Breast epithelium (tissue), 4 donors: ENCODE data around the gene MAP2K6. TPM values are rescaled to one million over a fixed set of nuclear protein-coding genes. Genes with fewer than 3 reads are reported as not detected.

Source experiments
- DNase-seq, 2 donors: peaks; one replicate each; pipeline ENCODE4 v3.0.0-alpha.2; 2019; ENCODE audit warnings: low spot score in 2 of 2
- H3K27ac ChIP-seq, 2 donors: fragments of 200-600 bp; sonication (generic) in 1 of 2; one replicate each; pipeline ENCODE4 v1.5.1; 2016 to 2019; ENCODE audit warnings: mild to moderate bottlenecking in 1 of 2
- H3K27me3 ChIP-seq, 2 donors: fragments of 200-600 bp; sonication (generic) in 1 of 2; one replicate each; pipeline versions ENCODE4 v1.5.1 to v1.6.0; 2017 to 2019; ENCODE audit warnings: control low read depth in 1 of 2, mild to moderate bottlenecking in 1 of 2
- H3K36me3 ChIP-seq: fragments of 200-600 bp; one replicate; pipeline ENCODE4 v1.5.1; 2019
- H3K4me1 ChIP-seq, 2 donors: fragments of 200-600 bp; sonication (generic); one replicate each; pipeline ENCODE4 v1.5.1; 2016 to 2019; ENCODE audit warnings: control low read depth in 1 of 2
- H3K4me3 ChIP-seq, 3 donors: fragments of 200-600 bp; sonication (generic); 1 replicate in 2 of 3; 2 replicates in 1 of 3; pipeline ENCODE4 v1.5.1; 2016 to 2019; ENCODE audit warnings: mild to moderate bottlenecking in 3 of 3, moderate library complexity in 2 of 3
- H3K9me3 ChIP-seq, 2 donors: fragments of 200-600 bp; sonication (generic) in 1 of 2; one replicate each; pipeline ENCODE4 v1.5.1; 2016 to 2019; ENCODE audit warnings: control low read depth in 1 of 2
- POLR2A ChIP-seq: fragments of 450-650 bp; IDR thresholded peaks from one replicate; pipeline ENCODE4 v1.6.1; 2016; ENCODE audit warnings: antibody characterized with exemption, mild to moderate bottlenecking, moderate library complexity
- POLR2AphosphoS5 ChIP-seq, 3 donors: sonication (generic); formaldehyde crosslinking; IDR thresholded peaks; one replicate each; pipeline ENCODE4 v1.6.1; 2017; ENCODE audit warnings: antibody characterized with exemption in 3 of 3
- intact Hi-C: fragments of 100-400 bp; cut with DNase I; formaldehyde crosslinking; loops from one replicate; pipeline ENCODE4 v1.15.1; 2023; ENCODE audit warnings: low total_unique reads
- total RNA-seq, 3 donors: library from RNA; depleted of rRNA; stranded (reverse); fragments of >200 nt; gene quantifications; one replicate each; pipeline ENCODE4 v1.1.0, GENCODE V29; 2016
- TF ChIP-seq, protein P1 (sequence below), 3 donors: fragments of 450-650 bp; IDR thresholded peaks; one replicate each; pipeline ENCODE4 v1.5.1; 2016 to 2017; ENCODE audit warnings: antibody characterized with exemption in 3 of 3, mild to moderate bottlenecking in 3 of 3, moderate library complexity in 3 of 3

The MAP2K6 gene
- total RNA-seq, 3 donors from 2014 or later: 10.9 to 54.9 (median 16.7) TPM

DNA sequence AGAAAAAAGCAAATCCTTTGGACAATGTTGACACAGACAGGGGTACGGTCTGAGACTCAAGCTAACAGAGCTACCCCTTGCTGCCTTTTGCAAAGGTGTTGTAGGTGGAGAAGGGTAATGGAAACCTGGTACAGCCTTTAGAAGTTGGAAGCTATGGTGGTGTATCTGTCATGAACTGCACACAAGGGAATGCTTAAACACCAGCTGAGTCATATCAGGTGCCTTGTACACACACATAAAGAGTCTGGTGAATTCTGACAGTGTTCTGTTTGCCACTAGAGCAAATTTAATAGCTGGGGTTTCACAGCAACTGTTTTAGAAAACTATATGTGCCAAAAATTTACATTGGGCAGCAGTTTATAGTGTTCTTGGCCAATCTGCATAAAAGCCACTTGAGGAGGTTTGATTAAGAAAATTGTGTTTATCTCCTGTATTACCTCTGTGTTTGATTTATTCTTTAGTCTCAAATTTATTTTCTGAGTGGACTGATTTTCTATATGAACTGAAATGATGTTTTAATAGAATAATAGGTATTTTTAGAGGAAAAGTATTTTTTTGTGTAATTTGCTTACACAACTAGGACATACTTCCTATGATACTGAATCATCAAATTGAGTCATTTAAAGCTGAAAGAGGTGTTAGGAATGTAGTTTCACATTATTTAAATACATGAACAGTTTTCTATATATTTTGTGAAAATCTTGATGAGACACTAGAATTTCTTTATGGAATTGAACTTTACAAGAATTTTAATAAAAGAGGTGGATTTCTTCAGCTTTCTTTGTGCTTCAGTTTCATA, 136.9 kb downstream of the MAP2K6 start:
- intact Hi-C loops: no loop called here
- Histone ChIP-seq H3K36me3 (no peaks in the 10 kb centered on the region), H3K27me3 (no peaks in the 10 kb centered on the region), H3K9me3 (peaks cover 0 to 5% of the 10 kb centered on the region in 2 donors), H3K4me1 (no peaks in the 10 kb centered on the region), H3K4me3 (no peak overlapping the region), H3K27ac (no peak overlapping the region)
- TF ChIP-seq POLR2AphosphoS5 (IDR thresholded peaks at IDR 0.05) (no peak), POLR2A (no peak)
- TF ChIP-seq, protein P1, sequence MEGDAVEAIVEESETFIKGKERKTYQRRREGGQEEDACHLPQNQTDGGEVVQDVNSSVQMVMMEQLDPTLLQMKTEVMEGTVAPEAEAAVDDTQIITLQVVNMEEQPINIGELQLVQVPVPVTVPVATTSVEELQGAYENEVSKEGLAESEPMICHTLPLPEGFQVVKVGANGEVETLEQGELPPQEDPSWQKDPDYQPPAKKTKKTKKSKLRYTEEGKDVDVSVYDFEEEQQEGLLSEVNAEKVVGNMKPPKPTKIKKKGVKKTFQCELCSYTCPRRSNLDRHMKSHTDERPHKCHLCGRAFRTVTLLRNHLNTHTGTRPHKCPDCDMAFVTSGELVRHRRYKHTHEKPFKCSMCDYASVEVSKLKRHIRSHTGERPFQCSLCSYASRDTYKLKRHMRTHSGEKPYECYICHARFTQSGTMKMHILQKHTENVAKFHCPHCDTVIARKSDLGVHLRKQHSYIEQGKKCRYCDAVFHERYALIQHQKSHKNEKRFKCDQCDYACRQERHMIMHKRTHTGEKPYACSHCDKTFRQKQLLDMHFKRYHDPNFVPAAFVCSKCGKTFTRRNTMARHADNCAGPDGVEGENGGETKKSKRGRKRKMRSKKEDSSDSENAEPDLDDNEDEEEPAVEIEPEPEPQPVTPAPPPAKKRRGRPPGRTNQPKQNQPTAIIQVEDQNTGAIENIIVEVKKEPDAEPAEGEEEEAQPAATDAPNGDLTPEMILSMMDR (IDR thresholded peaks at IDR 0.05): no peak
- DNase-seq: no peak

DNA sequence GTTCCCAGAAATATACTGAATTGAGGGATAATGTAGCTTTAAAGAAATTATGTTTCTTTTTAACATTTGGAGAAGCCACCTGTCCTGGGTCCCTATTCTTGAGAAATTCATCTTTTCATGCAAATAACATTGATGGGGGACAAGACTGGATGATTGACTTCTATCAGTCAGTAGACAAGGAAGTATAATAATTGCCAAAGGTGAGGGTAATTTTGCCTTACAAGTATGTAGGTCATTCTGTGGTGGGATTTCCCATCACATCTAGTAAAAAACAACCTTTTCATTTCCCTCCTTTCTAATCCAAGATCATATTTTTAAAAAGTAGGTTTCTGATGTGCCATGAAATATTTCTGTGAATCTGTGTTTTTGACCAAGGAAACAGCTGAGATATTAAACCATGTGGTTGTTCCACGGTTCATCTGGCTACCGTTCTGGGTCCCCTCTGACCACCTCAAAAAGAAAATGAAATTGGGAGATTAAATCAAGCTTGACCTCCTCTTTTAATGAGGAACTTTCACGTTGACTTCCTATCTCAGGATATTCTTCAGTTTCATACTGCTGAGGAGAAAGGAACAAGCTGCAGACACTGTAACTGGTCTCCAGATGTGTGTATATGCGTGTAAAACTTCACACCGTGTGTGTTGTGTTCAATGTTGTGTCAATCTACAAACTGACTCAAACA, 138.6 kb downstream of the MAP2K6 start:
- DNase-seq: no peak
- intact Hi-C loops: no loop called here
- TF ChIP-seq, protein P1 (IDR thresholded peaks at IDR 0.05): no peak
- TF ChIP-seq POLR2A: no peak
- TF ChIP-seq POLR2AphosphoS5 (IDR thresholded peaks at IDR 0.05): no peak
- Histone ChIP-seq H3K27ac (no peak overlapping the region), H3K4me3 (no peak overlapping the region), H3K9me3 (peaks cover 0 to 5% of the 10 kb centered on the region in 2 donors), H3K27me3 (no peaks in the 10 kb centered on the region), H3K36me3 (no peaks in the 10 kb centered on the region), H3K4me1 (no peaks in the 10 kb centered on the region)

DNA sequence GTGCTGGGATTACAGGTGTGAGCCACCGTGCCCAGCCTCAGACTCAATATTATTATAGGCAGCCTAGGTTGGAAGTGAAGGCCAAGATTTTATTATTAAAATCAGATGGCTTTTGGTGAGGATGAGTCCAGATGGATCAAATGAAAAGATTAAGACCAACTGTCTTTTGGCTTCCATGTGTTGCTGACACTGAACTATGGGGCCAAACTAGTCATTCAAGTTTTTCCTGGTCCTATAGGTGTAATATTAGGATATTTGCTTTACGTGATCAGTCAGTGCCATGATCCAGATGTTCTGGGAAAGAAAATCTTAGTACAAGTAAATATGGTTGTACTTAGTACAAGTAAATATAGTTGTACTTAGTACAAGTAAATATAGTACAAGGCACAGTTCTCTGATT, 140.6 kb downstream of the MAP2K6 start:
- no peak overlapping the region for H3K4me3 ChIP-seq
- intact Hi-C loops: no loop called here
- H3K27me3 ChIP-seq: no peaks in the 10 kb centered on the region
- no peaks in the 10 kb centered on the region for H3K36me3 ChIP-seq
- TF ChIP-seq, protein P1 (IDR thresholded peaks at IDR 0.05): no peak
- TF ChIP-seq POLR2AphosphoS5 (IDR thresholded peaks at IDR 0.05) (no peak), POLR2A (no peak)
- H3K4me1 ChIP-seq: no peaks in the 10 kb centered on the region
- H3K9me3 ChIP-seq: peaks cover 0 to 5% of the 10 kb centered on the region in 2 donors
- no peak for DNase-seq
- H3K27ac ChIP-seq: no peak overlapping the region

DNA sequence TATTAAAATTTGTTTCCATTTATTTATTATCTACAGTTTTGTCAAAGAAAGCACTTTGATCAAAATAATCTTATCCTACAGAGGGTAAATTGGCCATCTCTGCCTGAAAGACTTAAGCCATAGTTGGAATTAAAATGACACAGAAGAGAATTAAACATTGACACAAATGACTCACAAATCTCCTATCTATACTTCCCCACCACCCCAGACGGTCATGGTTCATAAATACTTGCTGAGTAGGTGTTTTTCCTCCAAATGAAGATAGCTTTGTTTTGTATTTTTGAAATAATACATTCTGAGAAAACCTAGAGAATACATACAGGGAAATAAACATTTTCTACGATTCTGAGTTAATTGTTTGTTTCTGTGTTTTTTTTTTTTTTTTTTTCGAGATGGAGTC, 142.8 kb downstream of the MAP2K6 start:
- no peak for DNase-seq
- no peaks in the 10 kb centered on the region for H3K27me3 ChIP-seq
- no peaks in the 10 kb centered on the region for H3K36me3 ChIP-seq
- intact Hi-C loops: no loop called here
- TF ChIP-seq, protein P1 (IDR thresholded peaks at IDR 0.05): no peak
- no peak for TF ChIP-seq POLR2A
- no peak for TF ChIP-seq POLR2AphosphoS5 (IDR thresholded peaks at IDR 0.05)
- H3K27ac ChIP-seq: no peak overlapping the region
- no peak overlapping the region for H3K4me3 ChIP-seq
- peaks cover 0 to 5% of the 10 kb centered on the region in 2 donors for H3K9me3 ChIP-seq
- H3K4me1 ChIP-seq: no peaks in the 10 kb centered on the region

DNA sequence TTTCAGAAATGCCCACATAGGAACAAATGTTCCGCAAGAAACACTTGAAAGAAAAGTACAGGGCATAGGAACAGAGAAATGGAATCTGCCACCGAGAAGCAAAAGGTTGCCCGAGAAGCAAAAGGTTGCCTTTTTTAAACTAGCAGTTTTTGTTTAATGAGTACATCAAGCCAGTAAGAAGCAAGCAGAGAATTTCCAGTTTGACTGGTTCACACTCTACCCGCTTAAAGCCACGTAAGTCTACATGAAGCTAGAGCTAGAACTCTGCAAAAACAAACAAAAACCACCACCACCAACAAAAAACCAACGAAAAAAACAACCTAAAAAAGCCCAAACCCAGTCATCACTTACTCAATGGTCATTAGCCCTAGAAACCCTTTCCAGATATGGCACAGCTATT, 144.3 kb downstream of the MAP2K6 start:
- H3K36me3 ChIP-seq: no peaks in the 10 kb centered on the region
- DNase-seq: no peak
- H3K4me3 ChIP-seq: no peak overlapping the region
- H3K27ac ChIP-seq: no peak overlapping the region
- no peaks in the 10 kb centered on the region for H3K27me3 ChIP-seq
- H3K4me1 ChIP-seq: no peaks in the 10 kb centered on the region
- TF ChIP-seq POLR2AphosphoS5 (IDR thresholded peaks at IDR 0.05) (no peak), POLR2A (no peak)
- TF ChIP-seq, protein P1 (IDR thresholded peaks at IDR 0.05): no peak
- intact Hi-C loops: no loop called here
- H3K9me3 ChIP-seq: no peaks in the 10 kb centered on the region
